ENCODE results near the gene ZNF484.
"Not testable (repeated sequence)": the region's sequence is repeated elsewhere in the genome, so short reads cannot be mapped to it uniquely, and the experiment has no call there.

Gene ZNF484

DNA sequence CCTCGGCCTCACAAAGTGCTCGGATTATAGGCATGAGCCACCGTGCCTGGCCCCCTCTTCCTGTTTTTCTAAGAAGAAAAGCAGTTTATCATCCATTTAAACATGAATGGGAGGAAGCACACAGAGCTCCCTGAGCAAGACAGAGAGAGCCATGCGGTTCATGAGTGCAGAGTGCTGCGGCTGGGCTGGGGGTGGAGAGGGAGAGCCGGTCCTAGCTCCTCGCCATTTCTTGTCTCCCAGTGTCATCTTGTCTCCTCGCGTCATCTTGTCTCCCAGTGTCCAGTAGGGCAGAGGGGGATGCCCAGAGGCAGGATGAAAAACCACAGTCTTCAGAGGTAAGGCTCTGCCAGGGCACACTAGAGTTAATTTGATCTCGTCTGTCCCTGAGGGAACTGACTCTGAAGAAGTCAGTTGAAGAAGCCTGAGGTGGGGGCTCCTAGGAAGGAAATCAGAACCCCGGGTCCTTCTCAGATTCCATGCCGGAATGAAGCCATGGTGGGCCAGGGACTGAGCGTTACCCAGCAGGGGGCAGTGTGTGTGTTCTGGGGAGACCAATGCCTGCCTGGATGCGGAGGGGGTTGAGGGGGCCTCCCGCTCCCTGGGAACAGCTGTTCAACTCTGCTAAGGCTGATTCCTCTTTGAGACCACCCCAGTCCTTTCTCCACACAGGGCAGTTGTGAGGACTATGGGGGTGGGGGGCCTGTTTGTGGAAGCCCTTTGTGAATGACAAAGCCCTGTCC lies 6.0 kb upstream of the ZNF484 start:
- not testable (repeated sequence) for H3K4me3 Mint-ChIP-seq; H3K27me3 Mint-ChIP-seq; H3K9me3 Mint-ChIP-seq (ENCODE audit: low read depth); H3K36me3 Mint-ChIP-seq; H3K27ac Mint-ChIP-seq
- peaks cover 46% of the 10 kb centered on the region for H3K4me1 Mint-ChIP-seq (ENCODE audit: low read depth)

DNA sequence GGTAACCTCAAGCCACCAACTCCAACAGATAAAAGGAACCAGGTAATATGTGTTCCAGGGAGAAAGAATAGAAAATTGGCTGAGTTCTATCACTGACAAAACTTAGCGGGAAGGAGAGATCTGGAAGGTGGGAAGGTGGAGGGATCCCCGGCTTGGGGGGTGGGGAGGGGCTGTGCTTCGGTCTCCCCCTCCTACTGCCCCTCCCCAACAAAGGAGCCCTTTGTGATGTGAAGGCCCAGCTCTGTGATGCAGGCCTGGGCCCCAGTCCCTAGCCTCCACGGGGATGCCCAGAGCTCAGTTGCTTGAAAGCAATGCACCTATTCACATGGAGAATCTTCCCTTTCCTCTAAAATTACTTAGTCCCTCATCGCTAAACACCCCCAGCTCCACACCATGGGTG lies 4.4 kb upstream of the ZNF484 start:
- H3K27ac Mint-ChIP-seq, result no peak overlapping the region
- H3K4me3 Mint-ChIP-seq, result no peak overlapping the region
- peaks cover 43% of the 10 kb centered on the region for H3K4me1 Mint-ChIP-seq (ENCODE audit: low read depth)
- peaks cover 2% of the 10 kb centered on the region for H3K36me3 Mint-ChIP-seq
- no peaks in the 10 kb centered on the region for H3K27me3 Mint-ChIP-seq
- H3K9me3 Mint-ChIP-seq (ENCODE audit: low read depth), result no peaks in the 10 kb centered on the region

DNA sequence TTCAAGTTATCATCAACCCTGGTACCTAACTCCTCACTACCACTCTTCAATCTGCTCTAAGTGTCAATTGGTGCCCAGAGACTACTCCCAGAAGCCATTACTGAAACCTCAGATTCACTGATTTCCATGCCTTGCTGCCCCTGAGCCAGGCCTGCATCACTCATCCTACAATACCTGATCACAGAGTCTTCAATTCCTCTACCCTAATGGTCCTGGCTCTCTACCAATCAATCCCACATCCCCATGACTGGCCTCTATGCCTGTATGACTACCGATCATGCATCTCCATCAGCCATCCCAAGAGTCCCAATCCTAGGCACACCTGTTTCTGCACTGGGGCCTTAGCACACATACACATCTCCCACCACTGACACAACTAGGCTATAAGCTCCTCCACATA lies 2.5 kb downstream of the ZNF484 start:
- peaks cover 60% of the 10 kb centered on the region for H3K4me1 Mint-ChIP-seq (ENCODE audit: low read depth)
- H3K27me3 Mint-ChIP-seq, result no peaks in the 10 kb centered on the region
- H3K36me3 Mint-ChIP-seq, result peaks cover 8% of the 10 kb centered on the region
- H3K4me3 Mint-ChIP-seq, result peak overlapping the region; percentile 28
- H3K9me3 Mint-ChIP-seq (ENCODE audit: low read depth), result no peaks in the 10 kb centered on the region
- no peak overlapping the region for H3K27ac Mint-ChIP-seq

DNA sequence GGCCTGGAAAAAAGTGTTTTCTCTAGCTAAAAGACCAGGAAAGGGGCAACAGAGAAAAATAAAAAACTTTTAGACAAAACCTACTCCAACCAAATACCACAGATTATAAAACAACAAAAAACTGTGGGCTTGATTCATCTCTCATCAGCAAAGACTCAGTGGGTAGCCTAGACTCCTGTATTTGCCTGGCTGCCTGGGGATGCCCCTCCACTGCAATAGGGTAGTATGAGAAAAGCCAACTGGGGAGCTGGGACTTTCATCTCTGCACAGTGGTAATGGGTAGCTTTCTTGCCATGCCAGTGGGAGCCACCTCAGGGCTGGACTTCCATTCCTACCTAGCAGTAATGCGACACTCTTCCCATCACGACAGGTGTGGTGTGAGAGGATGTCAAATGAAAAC lies 7.5 kb downstream of the ZNF484 start:
- H3K36me3 Mint-ChIP-seq, result peaks cover 31% of the 10 kb centered on the region

DNA sequence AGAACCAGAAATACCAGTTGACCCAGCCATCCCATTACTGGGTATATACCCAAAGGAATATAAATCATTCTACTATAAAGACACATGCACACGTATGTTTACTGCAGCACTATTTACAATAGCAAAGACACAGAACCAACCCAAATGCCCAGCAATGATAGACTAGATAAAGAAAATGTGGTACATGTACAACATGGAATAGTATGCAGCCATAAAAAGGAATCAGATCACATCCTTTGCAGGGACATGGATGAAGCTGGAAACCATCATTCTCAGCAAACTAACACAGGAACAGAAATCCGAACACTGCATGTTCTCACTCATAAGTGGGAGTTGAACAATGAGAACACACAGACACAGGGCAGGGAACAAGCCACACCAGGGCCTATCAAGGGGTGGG lies 11.2 kb downstream of the ZNF484 start:
- not testable (repeated sequence) for H3K4me3 Mint-ChIP-seq; H3K27me3 Mint-ChIP-seq; H3K27ac Mint-ChIP-seq; H3K9me3 Mint-ChIP-seq (ENCODE audit: low read depth)
- peaks cover 37% of the 10 kb centered on the region for H3K36me3 Mint-ChIP-seq
- peaks cover 58% of the 10 kb centered on the region for H3K4me1 Mint-ChIP-seq (ENCODE audit: low read depth)

More for the DNA sequence above, 7.5 kb downstream of the ZNF484 start:
- H3K4me1 Mint-ChIP-seq (ENCODE audit: low read depth), result peaks cover 55% of the 10 kb centered on the region
- H3K9me3 Mint-ChIP-seq (ENCODE audit: low read depth), result no peaks in the 10 kb centered on the region
- no peak overlapping the region for H3K27ac Mint-ChIP-seq
- H3K4me3 Mint-ChIP-seq, result no peak overlapping the region
- H3K27me3 Mint-ChIP-seq, result no peaks in the 10 kb centered on the region

DNA sequence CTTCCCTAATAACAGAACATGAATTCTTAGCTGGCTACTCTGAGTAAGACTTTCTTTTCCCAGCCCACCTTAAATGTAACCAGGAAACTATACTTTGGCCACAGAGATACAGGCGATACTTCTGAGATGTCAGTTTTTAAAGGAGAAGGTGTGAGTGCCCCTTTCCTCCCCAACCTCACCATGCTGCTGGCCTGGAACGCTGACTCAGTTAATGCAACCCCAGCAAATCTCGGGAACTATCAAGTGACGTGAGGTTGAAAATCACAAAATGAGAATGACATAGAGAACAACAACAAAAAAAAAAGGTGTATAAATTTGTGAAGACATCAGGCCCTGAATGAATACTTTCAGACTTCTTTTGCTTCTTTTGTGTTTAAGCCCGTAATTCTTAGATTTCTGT lies 13.7 kb downstream of the ZNF484 start:
- H3K4me1 Mint-ChIP-seq (ENCODE audit: low read depth), result peaks cover 47% of the 10 kb centered on the region
- peaks cover 39% of the 10 kb centered on the region for H3K36me3 Mint-ChIP-seq
- no peak overlapping the region for H3K4me3 Mint-ChIP-seq
- H3K9me3 Mint-ChIP-seq (ENCODE audit: low read depth), result no peaks in the 10 kb centered on the region
- no peak overlapping the region for H3K27ac Mint-ChIP-seq
- H3K27me3 Mint-ChIP-seq, result no peaks in the 10 kb centered on the region

DNA sequence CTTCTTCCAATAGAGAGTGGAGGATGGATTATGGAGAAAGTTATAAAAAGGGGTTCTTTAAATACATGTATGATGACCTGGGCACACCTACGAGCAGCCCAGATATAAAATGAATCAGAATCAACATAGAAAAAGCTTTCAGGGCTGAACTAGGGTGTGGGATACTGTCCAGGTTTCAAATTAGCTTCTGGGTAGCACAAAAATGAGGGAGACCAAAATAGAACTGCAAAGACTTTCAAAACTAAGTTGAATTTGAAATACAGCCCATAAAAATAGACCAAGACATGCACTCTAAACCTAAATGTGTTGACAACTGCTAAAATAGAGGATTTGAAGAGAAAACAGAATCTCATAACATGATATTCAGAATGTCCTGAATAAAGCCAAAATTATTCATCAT lies 17.0 kb downstream of the ZNF484 start:
- H3K36me3 Mint-ChIP-seq, result peaks cover 30% of the 10 kb centered on the region
- H3K27me3 Mint-ChIP-seq, result no peaks in the 10 kb centered on the region
- H3K4me1 Mint-ChIP-seq (ENCODE audit: low read depth), result peaks cover 36% of the 10 kb centered on the region

DNA sequence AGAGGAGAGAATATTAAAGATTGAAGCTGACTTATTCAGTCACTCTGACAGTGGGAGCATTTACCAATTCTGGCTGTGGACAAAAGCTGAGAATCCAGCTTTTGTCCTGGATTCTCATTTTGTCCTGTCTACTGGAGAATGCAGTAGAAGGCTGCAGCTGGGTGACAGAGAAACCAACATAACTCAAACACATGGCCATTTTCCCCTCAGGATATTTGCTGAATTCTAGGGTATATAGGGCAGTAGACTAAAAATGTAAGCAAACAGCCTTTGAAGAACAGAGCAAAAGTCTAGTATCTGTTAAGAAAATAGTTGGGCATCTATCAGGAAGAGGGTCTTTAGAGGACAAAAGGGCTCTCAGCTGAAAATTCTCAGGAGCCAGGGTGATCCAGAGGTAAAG lies 20.6 kb downstream of the ZNF484 start:
- peaks cover 20% of the 10 kb centered on the region for H3K4me1 Mint-ChIP-seq (ENCODE audit: low read depth)
- no peak overlapping the region for H3K4me3 Mint-ChIP-seq
- peaks cover 44% of the 10 kb centered on the region for H3K36me3 Mint-ChIP-seq
- no peaks in the 10 kb centered on the region for H3K9me3 Mint-ChIP-seq (ENCODE audit: low read depth)
- H3K27me3 Mint-ChIP-seq, result no peaks in the 10 kb centered on the region
- H3K27ac Mint-ChIP-seq, result no peak overlapping the region

More for the DNA sequence above, 17.0 kb downstream of the ZNF484 start:
- peak overlapping the region; percentile 4 for H3K27ac Mint-ChIP-seq
- H3K9me3 Mint-ChIP-seq (ENCODE audit: low read depth), result no peaks in the 10 kb centered on the region
- no peak overlapping the region for H3K4me3 Mint-ChIP-seq

DNA sequence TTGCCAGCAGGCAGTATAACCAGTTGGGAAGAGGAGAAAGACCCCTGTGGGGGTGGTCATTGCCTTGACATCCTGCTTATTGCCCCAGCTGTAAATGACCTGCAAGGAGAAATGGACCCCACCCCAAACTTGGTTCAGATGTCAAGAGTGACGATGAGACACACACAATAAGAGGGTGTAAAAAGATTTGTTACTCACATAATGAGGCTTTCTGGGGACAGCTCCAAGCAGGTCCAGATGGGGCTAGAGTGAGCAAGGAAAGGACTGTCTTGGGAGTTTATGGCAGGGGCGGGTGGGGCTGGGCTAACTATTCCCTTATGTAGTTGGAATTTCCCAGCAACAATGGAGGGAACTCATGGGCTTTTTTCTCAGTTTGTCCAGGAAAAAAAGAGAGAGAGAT lies 24.1 kb downstream of the ZNF484 start:
- no peaks in the 10 kb centered on the region for H3K27me3 Mint-ChIP-seq
- no peak overlapping the region for H3K27ac Mint-ChIP-seq
- no peaks in the 10 kb centered on the region for H3K9me3 Mint-ChIP-seq (ENCODE audit: low read depth)
- H3K36me3 Mint-ChIP-seq, result peaks cover 40% of the 10 kb centered on the region
- peaks cover 2% of the 10 kb centered on the region for H3K4me1 Mint-ChIP-seq (ENCODE audit: low read depth)
- no peak overlapping the region for H3K4me3 Mint-ChIP-seq

DNA sequence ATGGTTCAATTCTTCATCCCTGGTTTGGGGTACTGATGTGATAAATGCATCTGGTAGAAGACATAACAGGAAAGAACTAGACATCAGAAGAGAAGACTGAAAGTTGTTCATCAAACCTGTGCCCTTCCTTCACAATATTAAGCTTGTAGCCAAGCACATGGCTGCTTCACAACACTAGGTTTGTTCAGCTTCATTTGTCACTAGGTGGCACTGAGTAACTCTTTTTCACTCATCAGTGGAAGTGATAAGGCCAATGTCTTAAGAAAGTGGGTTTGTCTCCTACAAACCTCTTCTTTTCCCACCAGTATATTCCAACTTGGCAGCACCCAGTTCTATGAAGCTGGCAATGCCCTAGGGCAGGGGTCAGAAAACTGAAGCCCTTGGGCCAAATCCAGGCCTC lies 26.9 kb downstream of the ZNF484 start:
- Mint-ChIP-seq H3K27ac (no peak overlapping the region), H3K27me3 (no peaks in the 10 kb centered on the region), H3K9me3 (ENCODE audit: low read depth) (peaks cover 20% of the 10 kb centered on the region)

DNA sequence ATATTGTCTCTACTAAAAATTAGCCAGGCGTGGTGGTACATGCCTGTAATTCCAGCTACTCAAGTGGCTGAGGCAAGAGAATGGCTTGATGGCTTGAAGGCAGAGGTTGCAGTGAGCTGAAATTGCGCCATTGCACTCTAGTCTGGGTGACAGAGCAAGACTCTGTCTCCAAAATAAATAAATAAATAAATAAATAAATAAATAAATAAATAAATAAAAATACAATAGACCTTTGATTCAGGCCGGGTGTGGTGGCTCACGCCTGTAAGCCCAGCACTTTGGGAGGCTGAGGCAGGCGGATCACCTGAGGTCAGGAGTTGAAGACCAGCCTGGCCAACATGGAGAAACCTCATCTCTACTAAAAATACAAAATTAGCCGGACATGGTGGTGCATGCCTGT lies 29.1 kb downstream of the ZNF484 start:
- not testable (repeated sequence) for H3K4me1 Mint-ChIP-seq (ENCODE audit: low read depth); H3K27me3 Mint-ChIP-seq; H3K27ac Mint-ChIP-seq; H3K4me3 Mint-ChIP-seq
- H3K9me3 Mint-ChIP-seq (ENCODE audit: low read depth), result peaks cover 34% of the 10 kb centered on the region
- peaks cover 63% of the 10 kb centered on the region for H3K36me3 Mint-ChIP-seq

More for the DNA sequence above, 26.9 kb downstream of the ZNF484 start:
- H3K4me1 Mint-ChIP-seq (ENCODE audit: low read depth), result no peaks in the 10 kb centered on the region
- H3K4me3 Mint-ChIP-seq, result no peak overlapping the region
- peaks cover 59% of the 10 kb centered on the region for H3K36me3 Mint-ChIP-seq

DNA sequence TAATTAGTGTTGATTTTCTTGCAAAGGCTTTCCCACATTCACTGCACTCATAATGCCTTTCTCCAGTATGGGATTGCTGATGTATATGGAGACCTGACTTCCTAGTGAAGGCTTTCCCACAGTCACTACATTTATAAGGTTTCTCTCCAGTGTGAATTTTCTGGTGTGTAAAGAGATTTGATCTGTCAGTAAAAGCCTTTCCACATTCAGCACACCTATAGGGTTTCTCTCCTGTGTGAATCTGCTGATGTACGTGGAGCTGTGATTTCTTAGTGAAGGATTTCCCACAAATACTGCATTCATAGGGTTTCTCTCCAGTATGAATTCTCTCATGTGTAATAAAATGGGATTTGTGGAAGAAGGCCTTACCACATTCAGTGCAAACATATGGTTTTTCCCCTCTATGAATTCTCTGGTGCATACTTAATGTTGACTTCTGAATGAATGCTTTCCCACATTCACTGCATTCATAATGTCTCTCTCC lies 31.1 kb downstream of the ZNF484 start:
- H3K27ac Mint-ChIP-seq, result no peak overlapping the region
- H3K27me3 Mint-ChIP-seq, result no peaks in the 10 kb centered on the region
- peaks cover 39% of the 10 kb centered on the region for H3K9me3 Mint-ChIP-seq (ENCODE audit: low read depth)
- peaks cover 59% of the 10 kb centered on the region for H3K36me3 Mint-ChIP-seq
- H3K4me1 Mint-ChIP-seq (ENCODE audit: low read depth), result no peaks in the 10 kb centered on the region
- H3K4me3 Mint-ChIP-seq, result no peak overlapping the region

DNA sequence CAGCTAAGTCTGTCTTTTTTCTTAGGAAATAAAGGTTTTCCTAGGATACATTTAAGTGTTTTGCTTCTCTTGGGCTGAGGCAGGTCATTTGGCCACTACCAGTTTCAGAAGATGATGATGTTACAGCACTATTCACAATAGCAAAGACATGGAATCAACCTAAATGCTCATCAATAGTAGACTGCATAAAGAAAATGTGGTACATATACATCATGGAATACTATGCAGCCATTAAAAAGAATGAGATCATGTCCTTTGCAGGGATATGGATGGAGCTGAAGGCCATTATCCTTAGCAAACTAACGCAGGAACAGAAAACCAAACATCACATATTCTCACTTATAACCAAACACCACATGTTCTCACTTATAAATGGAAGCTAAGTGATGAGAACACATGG lies 39.4 kb downstream of the ZNF484 start:
- Mint-ChIP-seq H3K9me3 (ENCODE audit: low read depth) (peaks cover 30% of the 10 kb centered on the region), H3K36me3 (peaks cover 16% of the 10 kb centered on the region)
- not testable (repeated sequence) for H3K4me3 Mint-ChIP-seq; H3K4me1 Mint-ChIP-seq (ENCODE audit: low read depth); H3K27ac Mint-ChIP-seq; H3K27me3 Mint-ChIP-seq

DNA sequence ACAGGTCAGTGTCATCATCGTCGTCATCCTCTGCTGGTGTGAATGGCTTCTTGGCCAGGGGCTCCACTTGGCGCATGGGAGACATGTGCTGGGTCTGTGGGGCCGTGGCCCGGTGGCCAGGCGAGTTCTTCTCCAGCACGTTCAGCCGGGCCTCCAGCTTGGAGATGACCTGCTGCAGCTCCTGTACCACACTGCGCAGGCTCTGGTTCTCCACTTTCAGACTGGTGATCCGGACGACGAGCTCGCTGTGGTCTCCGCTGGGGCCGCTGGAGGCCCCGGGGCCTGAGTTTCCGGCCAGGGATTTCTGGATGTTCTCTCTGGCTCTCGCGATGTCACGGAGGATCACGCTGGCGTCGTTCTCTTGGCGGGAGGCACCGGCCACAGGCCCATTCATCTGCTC lies 40.6 kb downstream of the ZNF484 start:
- Mint-ChIP-seq H3K4me1 (ENCODE audit: low read depth) (no peaks in the 10 kb centered on the region), H3K27me3 (no peaks in the 10 kb centered on the region), H3K4me3 (no peak overlapping the region), H3K36me3 (peaks cover 17% of the 10 kb centered on the region), H3K9me3 (ENCODE audit: low read depth) (peaks cover 31% of the 10 kb centered on the region), H3K27ac (no peak overlapping the region)

DNA sequence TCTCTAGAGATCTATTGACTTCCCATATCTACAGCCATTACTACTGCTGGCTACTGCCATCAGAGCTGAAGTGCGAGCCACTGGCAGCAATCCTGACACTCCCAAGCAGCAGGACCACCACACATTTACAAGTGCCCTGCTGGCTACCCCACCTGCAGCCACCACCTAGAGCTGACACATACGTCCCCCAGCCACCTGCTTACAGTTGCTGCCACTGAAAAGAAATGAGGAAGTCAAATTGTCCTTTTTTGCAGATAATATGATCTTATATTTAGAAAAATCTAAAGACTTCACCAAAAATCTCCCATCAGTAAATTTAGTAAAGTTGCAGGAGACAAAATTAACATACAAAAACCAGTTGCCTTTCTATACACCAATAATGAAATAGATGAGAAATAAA lies 48.4 kb downstream of the ZNF484 start:
- Mint-ChIP-seq H3K4me3 (no peak overlapping the region), H3K36me3 (peaks cover 9% of the 10 kb centered on the region), H3K27me3 (no peaks in the 10 kb centered on the region), H3K4me1 (ENCODE audit: low read depth) (no peaks in the 10 kb centered on the region), H3K9me3 (ENCODE audit: low read depth) (peaks cover 9% of the 10 kb centered on the region), H3K27ac (no peak overlapping the region)

DNA sequence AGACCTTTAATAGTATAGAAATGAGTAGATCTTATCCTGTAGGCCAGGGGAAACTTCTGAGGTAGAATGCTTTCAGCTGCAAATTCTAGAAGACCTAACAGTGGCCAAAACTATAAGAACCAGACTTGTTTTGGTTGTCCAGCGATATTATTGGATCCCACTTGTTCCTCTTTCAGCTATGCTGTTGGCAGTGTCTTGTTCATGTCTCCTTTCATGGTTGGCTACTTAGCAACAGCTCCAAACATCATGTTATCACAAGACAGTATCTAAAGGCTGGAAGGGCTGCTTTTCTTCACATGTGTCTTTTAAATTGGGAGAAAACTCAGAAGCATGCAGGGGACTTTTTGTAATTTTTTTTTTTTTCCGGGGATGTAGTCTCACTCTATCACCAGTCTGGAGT lies 52.8 kb downstream of the ZNF484 start:
- not testable (repeated sequence) for H3K9me3 Mint-ChIP-seq (ENCODE audit: low read depth); H3K27ac Mint-ChIP-seq; H3K27me3 Mint-ChIP-seq; H3K4me3 Mint-ChIP-seq; H3K36me3 Mint-ChIP-seq; H3K4me1 Mint-ChIP-seq (ENCODE audit: low read depth)
